Stimulated activated CD4-positive, alpha-beta T cell treated with anti-CD3 and anti-CD28 coated beads, Interleukin-15, amount 100 ng/mL, for 48 hours (primary cell): ENCODE measurements around the gene CRY1.

ENCODE experiments used
- DNase-seq, 2 donors: peaks; one replicate each; pipeline ENCODE4 v3.0.0-alpha.2; 2020; ENCODE audit warnings: low read depth in 2 of 2

CRY1 gene

GRCh38 chr12:106960443-106960842 lies 132.9 kb downstream of the CRY1 start:
- DNase-seq, result no peak

GRCh38 chr12:106957583-106957982 lies 135.8 kb downstream of the CRY1 start:
- DNase-seq, result no peak

- DNase-seq, result peak; percentile 38 to 53
These were observed 137.2 kb downstream of the CRY1 start for GRCh38 chr12:106956048-106956578.

- peak; percentile 78 to 88 for DNase-seq
These were observed 137.8 kb downstream of the CRY1 start, which contains the start of gene TMEM263 for GRCh38 chr12:106955377-106956047. Gene TMEM263, plus strand, starts transcription at chr12:106955907. Its CDS starts 11,210 bp downstream, at chr12:106967117.

- DNase-seq, result no peak
These were observed 138.6 kb downstream of the CRY1 start for GRCh38 chr12:106954462-106955376.

- no peak for DNase-seq
These were observed 139.7 kb downstream of the CRY1 start for GRCh38 chr12:106953352-106954250.

- no peak for DNase-seq
These were observed 142.8 kb downstream of the CRY1 start for GRCh38 chr12:106950591-106950990.

GRCh38 chr12:106947461-106947860 lies 145.9 kb downstream of the CRY1 start:
- DNase-seq, result no peak

GRCh38 chr12:106945261-106945851 lies 148.0 kb downstream of the CRY1 start:
- DNase-seq, result no peak

- no peak for DNase-seq
These were observed 150.6 kb downstream of the CRY1 start for GRCh38 chr12:106942775-106943174.

GRCh38 chr12:106941481-106942156 lies 151.7 kb downstream of the CRY1 start:
- no peak for DNase-seq
